B cell (primary cell): ENCODE results near the gene PNPLA3.

Source experiments
- CTCF ChIP-seq: fragments of 200-600 bp; IDR thresholded peaks from one replicate; pipeline ENCODE4 v1.8.0; 2022; ENCODE audit warnings: antibody characterized with exemption, mild to moderate bottlenecking
- EZH2 ChIP-seq: IDR thresholded peaks from 2 replicates; pipeline ENCODE4 v1.6.1; 2012; ENCODE audit warnings: borderline replicate concordance, low read depth, mild to moderate bottlenecking, moderate library complexity, low read length; ENCODE audit not compliant: insufficient read depth, poor library complexity, severe bottlenecking

- TF ChIP-seq CTCF, result no peak
- no peak for TF ChIP-seq EZH2
Observed at GRCh38 chr22:43994006-43994405, 70.4 kb downstream of the PNPLA3 start.
